SH-SY5Y (cell line): ENCODE data around the gene ZMPSTE24.

Experiments used
- GATA2 ChIP-seq: IDR thresholded peaks from 2 replicates; pipeline ENCODE4 v1.6.1; 2011; ENCODE audit warnings: mild to moderate bottlenecking, low read depth, low read length
- GATA3 ChIP-seq: IDR thresholded peaks from 2 replicates; pipeline ENCODE4 v1.6.1; 2011; ENCODE audit warnings: low read depth, mild to moderate bottlenecking, low read length, moderate library complexity

GRCh38 chr1:40310129-40310461, 52.1 kb downstream of the ZMPSTE24 start:
- TF ChIP-seq GATA2 (no peak), GATA3 (no peak)
